Activated T-cell treated with anti-CD3 and anti-CD28 coated beads for 4 hours (primary cell): ENCODE data around the gene PAX1.

Source experiments
- DNase-seq: peaks from one replicate; pipeline ENCODE4 v3.0.0-alpha.2; 2020

PAX1 gene

GRCh38 chr20:21739682-21740081, 34.2 kb downstream of the PAX1 start:
- no peak for DNase-seq

GRCh38 chr20:21741266-21741665, 35.8 kb downstream of the PAX1 start:
- DNase-seq = no peak

GRCh38 chr20:21762646-21763045, 57.2 kb downstream of the PAX1 start:
- no peak for DNase-seq

GRCh38 chr20:21767200-21767738, 61.8 kb downstream of the PAX1 start:
- no peak for DNase-seq

GRCh38 chr20:21767739-21768223, 62.3 kb downstream of the PAX1 start:
- no peak for DNase-seq
